H1 (cell line): ENCODE measurements around the gene PIP5K1B.

Source experiments
- EZH2 ChIP-seq: fragments of 200-600 bp; sonication (generic); IDR thresholded peaks from 2 replicates; pipeline ENCODE4 v1.7.1; 2012; ENCODE audit warnings: low read depth, mild to moderate bottlenecking, moderate library complexity, low read length, inconsistent platforms; ENCODE audit not compliant: severe bottlenecking
- POLR2A ChIP-seq, 2 experiments: IDR thresholded peaks; 1 replicate in 1 of 2; 2 replicates in 1 of 2; pipeline ENCODE4 v1.6.1; 2011; ENCODE audit warnings: low read depth in 2 of 2, low read length in 2 of 2, mild to moderate bottlenecking in 2 of 2; ENCODE audit errors: control extremely low read depth in 1 of 2

DNA sequence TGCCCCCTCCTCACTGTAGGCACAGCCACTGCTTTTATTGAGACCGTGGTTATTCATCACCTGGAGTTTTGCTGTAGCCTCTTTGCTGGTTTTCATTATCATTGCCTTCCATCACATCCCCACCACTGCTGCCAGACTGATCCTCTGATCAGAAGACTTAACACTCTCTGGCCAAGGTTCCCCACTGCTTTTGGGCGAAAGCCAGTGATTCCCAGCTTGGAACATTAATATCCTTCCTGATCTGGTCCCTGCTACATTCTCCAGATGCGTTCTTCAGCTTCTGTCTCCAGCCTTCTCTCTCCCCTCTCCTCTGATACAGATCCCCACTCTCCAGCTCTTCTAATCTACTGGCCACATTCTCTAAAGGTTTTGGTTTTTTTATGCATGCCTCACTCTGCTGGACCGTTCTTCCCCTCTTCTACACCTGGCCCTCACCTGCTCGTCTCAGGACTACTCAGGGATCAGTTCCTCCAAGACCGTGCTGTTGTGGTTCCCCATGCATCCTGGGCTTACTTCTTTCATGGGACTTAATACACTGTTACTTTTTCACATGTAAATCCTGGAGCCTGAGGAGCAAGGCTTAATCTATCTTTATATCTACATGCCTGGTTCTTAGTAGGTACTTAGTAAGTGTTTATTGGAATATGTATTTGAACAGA, 193.9 kb downstream of the PIP5K1B start:
- no peak for TF ChIP-seq EZH2
- TF ChIP-seq POLR2A (IDR thresholded peaks at IDR 0.05; ENCODE audit: control extremely low read depth in 1 of 2, low read depth in 2 of 2, low read length in 2 of 2): no peak
